Stomach smooth muscle (tissue), 2 donors: Measurements from ENCODE around the gene BMPER.

Experiments used
- H3K27ac ChIP-seq: one replicate; pipeline ENCODE4 v1.7.0; 2013; ENCODE audit warnings: mild to moderate bottlenecking, low read length, inconsistent platforms
- H3K27me3 ChIP-seq, 2 donors: one replicate each; pipeline ENCODE4 v1.7.0; 2013; ENCODE audit warnings: low read length in 2 of 2; ENCODE audit not compliant: insufficient read depth in 2 of 2, control insufficient read depth in 1 of 2
- H3K36me3 ChIP-seq, 2 donors: one replicate each; pipeline ENCODE4 v1.7.0; 2013; ENCODE audit warnings: low read length in 2 of 2; ENCODE audit not compliant: control insufficient read depth in 2 of 2, insufficient read depth in 2 of 2
- H3K4me1 ChIP-seq: one replicate; pipeline ENCODE4 v1.7.0; 2013; ENCODE audit warnings: low read length; ENCODE audit not compliant: control insufficient read depth, insufficient read depth
- H3K4me3 ChIP-seq, 2 donors: one replicate each; pipeline ENCODE4 v1.7.0; 2013; ENCODE audit warnings: low read length in 2 of 2
- H3K9ac ChIP-seq, 2 donors: one replicate each; pipeline ENCODE4 v1.7.0; 2013; ENCODE audit warnings: low read length in 2 of 2, mild to moderate bottlenecking in 1 of 2
- H3K9me3 ChIP-seq, 2 donors: one replicate each; pipeline ENCODE4 v1.7.0; 2013; ENCODE audit warnings: low read length in 2 of 2; ENCODE audit not compliant: control insufficient read depth in 2 of 2
- donor health status: healthy.
- donor health status: Pancreatic carcinoma.

The BMPER gene

GRCh38 chr7:33905389-33906032 is at the start of gene BMPER:
TSS of gene BMPER (plus strand) at chr7:33905539. CDS start at chr7:33905614, 75 bp downstream.
- Histone ChIP-seq H3K27ac (peak within 1 kb of the TSS; percentile 79), H3K4me3 (peak within 1 kb of the TSS; percentile 86 to 88), H3K9ac (peak within 1 kb of the TSS; percentile 80 to 83), H3K4me1 (peaks cover 8% of the 10 kb centered on the region), H3K9me3 (no peaks in the 10 kb centered on the region), H3K36me3 (no peaks in the 10 kb centered on the region), H3K27me3 (no peaks in the 10 kb centered on the region)

GRCh38 chr7:33861947-33862346 is 43.4 kb upstream of the BMPER start:
- Histone ChIP-seq H3K36me3 (no peaks in the 10 kb centered on the region), H3K27ac (no peak overlapping the region), H3K9me3 (no peaks in the 10 kb centered on the region), H3K4me3 (no peak overlapping the region), H3K27me3 (no peaks in the 10 kb centered on the region), H3K4me1 (no peaks in the 10 kb centered on the region), H3K9ac (no peak overlapping the region)

- H3K4me3 ChIP-seq: no peak overlapping the region
- H3K9me3 ChIP-seq: no peaks in the 10 kb centered on the region
- H3K36me3 ChIP-seq: no peaks in the 10 kb centered on the region
- H3K27me3 ChIP-seq: no peaks in the 10 kb centered on the region
- no peak overlapping the region for H3K27ac ChIP-seq
- no peak overlapping the region for H3K9ac ChIP-seq
- no peaks in the 10 kb centered on the region for H3K4me1 ChIP-seq
These were observed 42.2 kb upstream of the BMPER start for GRCh38 chr7:33862946-33863814.

- Histone ChIP-seq H3K27me3 (no peaks in the 10 kb centered on the region), H3K9me3 (no peaks in the 10 kb centered on the region), H3K9ac (no peak overlapping the region), H3K36me3 (no peaks in the 10 kb centered on the region), H3K4me1 (no peaks in the 10 kb centered on the region), H3K27ac (no peak overlapping the region), H3K4me3 (no peak overlapping the region)
These were observed 37.2 kb upstream of the BMPER start for GRCh38 chr7:33868166-33868565.

GRCh38 chr7:33869176-33869575 is 36.2 kb upstream of the BMPER start:
- no peaks in the 10 kb centered on the region for H3K36me3 ChIP-seq
- H3K27ac ChIP-seq: no peak overlapping the region
- H3K9me3 ChIP-seq: no peaks in the 10 kb centered on the region
- H3K9ac ChIP-seq: no peak overlapping the region
- no peak overlapping the region for H3K4me3 ChIP-seq
- H3K27me3 ChIP-seq: no peaks in the 10 kb centered on the region
- no peaks in the 10 kb centered on the region for H3K4me1 ChIP-seq

GRCh38 chr7:33870120-33870519 is 35.2 kb upstream of the BMPER start:
- no peaks in the 10 kb centered on the region for H3K27me3 ChIP-seq

GRCh38 chr7:33872870-33873269 is 32.5 kb upstream of the BMPER start:
- H3K36me3 ChIP-seq: no peaks in the 10 kb centered on the region
- H3K4me1 ChIP-seq: no peaks in the 10 kb centered on the region
- no peaks in the 10 kb centered on the region for H3K27me3 ChIP-seq
- no peaks in the 10 kb centered on the region for H3K9me3 ChIP-seq
- no peak overlapping the region for H3K4me3 ChIP-seq
- H3K27ac ChIP-seq: no peak overlapping the region
- no peak overlapping the region for H3K9ac ChIP-seq

More at GRCh38 chr7:33870120-33870519, 35.2 kb upstream of the BMPER start:
- H3K27ac ChIP-seq: no peak overlapping the region
- H3K36me3 ChIP-seq: no peaks in the 10 kb centered on the region
- H3K9ac ChIP-seq: no peak overlapping the region
- H3K9me3 ChIP-seq: no peaks in the 10 kb centered on the region
- H3K4me3 ChIP-seq: no peak overlapping the region
- no peaks in the 10 kb centered on the region for H3K4me1 ChIP-seq

GRCh38 chr7:33873518-33873917 is 31.8 kb upstream of the BMPER start:
- no peaks in the 10 kb centered on the region for H3K27me3 ChIP-seq
- H3K4me1 ChIP-seq: no peaks in the 10 kb centered on the region
- H3K9me3 ChIP-seq: no peaks in the 10 kb centered on the region
- H3K9ac ChIP-seq: no peak overlapping the region
- H3K36me3 ChIP-seq: no peaks in the 10 kb centered on the region
- H3K4me3 ChIP-seq: no peak overlapping the region
- no peak overlapping the region for H3K27ac ChIP-seq

GRCh38 chr7:33873981-33874750 is 31.2 kb upstream of the BMPER start:
- no peaks in the 10 kb centered on the region for H3K4me1 ChIP-seq
- no peak overlapping the region for H3K4me3 ChIP-seq
- no peaks in the 10 kb centered on the region for H3K27me3 ChIP-seq
- no peak overlapping the region for H3K9ac ChIP-seq
- no peaks in the 10 kb centered on the region for H3K9me3 ChIP-seq
- no peaks in the 10 kb centered on the region for H3K36me3 ChIP-seq
- H3K27ac ChIP-seq: no peak overlapping the region

- no peak overlapping the region for H3K9ac ChIP-seq
- no peak overlapping the region for H3K27ac ChIP-seq
- H3K4me3 ChIP-seq: no peak overlapping the region
- no peaks in the 10 kb centered on the region for H3K27me3 ChIP-seq
- H3K9me3 ChIP-seq: no peaks in the 10 kb centered on the region
- H3K36me3 ChIP-seq: no peaks in the 10 kb centered on the region
- H3K4me1 ChIP-seq: no peaks in the 10 kb centered on the region
These were observed 30.4 kb upstream of the BMPER start for GRCh38 chr7:33874943-33875342.
